SK-N-SH (cell line): ENCODE results near the gene ITM2A.

Experiments used
- CHD2 ChIP-seq: fragments of 150-350 bp; IDR thresholded peaks from 2 replicates; pipeline ENCODE4 v1.6.1; 2018; ENCODE audit warnings: low read length; ENCODE audit not compliant: partially characterized antibody
- EP300 ChIP-seq, 2 experiments: IDR thresholded peaks; 2 replicates each; pipeline versions ENCODE4 v1.4.0 to v1.6.1; 2012; ENCODE audit warnings: borderline replicate concordance in 1 of 2, low read depth in 1 of 2, low read length in 1 of 2
- FOXM1 ChIP-seq: IDR thresholded peaks from 2 replicates; pipeline ENCODE4 v1.4.0; 2012; ENCODE audit warnings: low read depth, mild to moderate bottlenecking
- JUND ChIP-seq: IDR thresholded peaks from 2 replicates; pipeline ENCODE4 v1.4.0; 2012
- TCF12 ChIP-seq: IDR thresholded peaks from 2 replicates; pipeline ENCODE4 v1.4.0; 2012
- TEAD4 ChIP-seq: IDR thresholded peaks from 2 replicates; pipeline ENCODE4 v1.4.0; 2012; ENCODE audit warnings: mild to moderate bottlenecking, borderline replicate concordance; ENCODE audit not compliant: insufficient read depth
- TF ChIP-seq, protein P1 (sequence below): fragments of 200-600 bp; sonication (generic); IDR thresholded peaks from 2 replicates; pipeline ENCODE4 v1.6.1; 2017; ENCODE audit warnings: antibody characterized with exemption, mild to moderate bottlenecking, moderate library complexity
- TF ChIP-seq, protein P2 (sequence below): fragments of 150-350 bp; IDR thresholded peaks from 2 replicates; pipeline ENCODE4 v1.6.1; 2017; ENCODE audit warnings: antibody characterized with exemption, low read length, low read depth, borderline replicate concordance

DNA sequence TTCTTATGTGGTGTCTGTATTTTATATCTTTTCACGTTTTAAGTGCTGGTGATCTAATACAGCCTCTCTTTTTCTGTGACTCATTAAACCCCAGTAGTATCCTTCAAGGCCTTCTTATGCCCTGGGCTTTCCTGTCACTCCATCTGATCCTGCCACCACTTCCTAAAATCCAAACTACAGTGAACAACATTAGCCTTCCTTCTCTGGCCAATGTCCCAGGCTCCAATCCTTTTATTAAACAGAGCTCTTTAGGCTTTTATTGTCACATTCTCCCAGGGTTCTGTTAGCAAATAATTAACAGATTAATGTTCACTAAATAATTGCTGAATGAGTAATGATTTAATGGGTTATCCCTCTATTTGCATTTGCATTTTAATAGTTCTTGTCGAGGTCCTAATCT lies 47.9 kb upstream of the ITM2A start:
- TF ChIP-seq, protein P1, sequence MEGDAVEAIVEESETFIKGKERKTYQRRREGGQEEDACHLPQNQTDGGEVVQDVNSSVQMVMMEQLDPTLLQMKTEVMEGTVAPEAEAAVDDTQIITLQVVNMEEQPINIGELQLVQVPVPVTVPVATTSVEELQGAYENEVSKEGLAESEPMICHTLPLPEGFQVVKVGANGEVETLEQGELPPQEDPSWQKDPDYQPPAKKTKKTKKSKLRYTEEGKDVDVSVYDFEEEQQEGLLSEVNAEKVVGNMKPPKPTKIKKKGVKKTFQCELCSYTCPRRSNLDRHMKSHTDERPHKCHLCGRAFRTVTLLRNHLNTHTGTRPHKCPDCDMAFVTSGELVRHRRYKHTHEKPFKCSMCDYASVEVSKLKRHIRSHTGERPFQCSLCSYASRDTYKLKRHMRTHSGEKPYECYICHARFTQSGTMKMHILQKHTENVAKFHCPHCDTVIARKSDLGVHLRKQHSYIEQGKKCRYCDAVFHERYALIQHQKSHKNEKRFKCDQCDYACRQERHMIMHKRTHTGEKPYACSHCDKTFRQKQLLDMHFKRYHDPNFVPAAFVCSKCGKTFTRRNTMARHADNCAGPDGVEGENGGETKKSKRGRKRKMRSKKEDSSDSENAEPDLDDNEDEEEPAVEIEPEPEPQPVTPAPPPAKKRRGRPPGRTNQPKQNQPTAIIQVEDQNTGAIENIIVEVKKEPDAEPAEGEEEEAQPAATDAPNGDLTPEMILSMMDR, result no peak
- TF ChIP-seq TCF12 (no peak), JUND (no peak), FOXM1 (no peak), TEAD4 (no peak), CHD2 (no peak), EP300 (IDR thresholded peaks at IDR 0.05; ENCODE audit: borderline replicate concordance in 1 of 2, low read depth in 1 of 2, low read length in 1 of 2) (no peak)
- TF ChIP-seq, protein P2, sequence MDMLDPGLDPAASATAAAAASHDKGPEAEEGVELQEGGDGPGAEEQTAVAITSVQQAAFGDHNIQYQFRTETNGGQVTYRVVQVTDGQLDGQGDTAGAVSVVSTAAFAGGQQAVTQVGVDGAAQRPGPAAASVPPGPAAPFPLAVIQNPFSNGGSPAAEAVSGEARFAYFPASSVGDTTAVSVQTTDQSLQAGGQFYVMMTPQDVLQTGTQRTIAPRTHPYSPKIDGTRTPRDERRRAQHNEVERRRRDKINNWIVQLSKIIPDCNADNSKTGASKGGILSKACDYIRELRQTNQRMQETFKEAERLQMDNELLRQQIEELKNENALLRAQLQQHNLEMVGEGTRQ, result no peak
